T-helper 1 cell (primary cell): ENCODE data around the gene CYP4F3.
A peak's percentile ranks its signal among the peaks of the same experiment; 100 is the strongest.
"Not testable (repeated sequence)": the region's sequence is repeated elsewhere in the genome, so short reads cannot be mapped to it uniquely, and the experiment has no call there.

Source experiments
- DNase-seq, 5 donors: peaks; one replicate each; pipeline ENCODE4 v3.0.0-alpha.2; 2012 to 2020
- total RNA-seq, 4 donors: gene quantifications; one replicate each; lab custom pipeline; 2026; lab: John Stamatoyannopoulos, UW

CYP4F3 gene, protein sequence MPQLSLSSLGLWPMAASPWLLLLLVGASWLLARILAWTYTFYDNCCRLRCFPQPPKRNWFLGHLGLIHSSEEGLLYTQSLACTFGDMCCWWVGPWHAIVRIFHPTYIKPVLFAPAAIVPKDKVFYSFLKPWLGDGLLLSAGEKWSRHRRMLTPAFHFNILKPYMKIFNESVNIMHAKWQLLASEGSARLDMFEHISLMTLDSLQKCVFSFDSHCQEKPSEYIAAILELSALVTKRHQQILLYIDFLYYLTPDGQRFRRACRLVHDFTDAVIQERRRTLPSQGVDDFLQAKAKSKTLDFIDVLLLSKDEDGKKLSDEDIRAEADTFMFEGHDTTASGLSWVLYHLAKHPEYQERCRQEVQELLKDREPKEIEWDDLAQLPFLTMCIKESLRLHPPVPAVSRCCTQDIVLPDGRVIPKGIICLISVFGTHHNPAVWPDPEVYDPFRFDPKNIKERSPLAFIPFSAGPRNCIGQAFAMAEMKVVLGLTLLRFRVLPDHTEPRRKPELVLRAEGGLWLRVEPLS
- 0 reads per million in 4 donors for total RNA-seq

DNA sequence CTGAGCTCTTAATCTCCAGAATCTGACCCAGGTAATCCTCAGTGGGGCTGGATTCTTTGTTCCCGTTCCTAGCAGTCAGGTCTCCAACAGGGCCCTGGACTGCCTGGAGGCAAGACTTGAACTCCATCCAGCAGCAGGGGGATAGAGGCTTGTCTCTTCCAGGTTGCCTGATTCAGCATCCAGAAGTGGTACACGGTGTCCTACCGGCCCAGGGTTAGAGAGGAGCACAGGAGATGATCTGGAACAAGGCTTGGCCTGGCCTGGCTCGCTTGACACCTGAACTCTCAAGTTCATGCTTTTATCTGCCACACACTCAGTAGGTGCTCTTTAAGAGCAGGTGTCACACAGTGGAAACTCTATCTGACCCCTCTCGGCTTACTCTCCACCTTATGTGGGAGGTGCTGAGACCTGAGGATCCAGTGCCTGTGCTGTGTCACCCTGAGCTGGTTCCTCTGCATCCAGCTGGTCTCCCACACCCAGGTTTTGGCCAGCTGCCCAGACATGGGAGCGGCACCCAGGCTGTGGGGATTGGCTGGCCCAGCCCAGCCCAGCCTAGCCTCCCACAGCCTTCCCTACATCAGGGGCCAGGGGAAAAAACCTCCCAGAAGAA is at the start of gene CYP4F3:
CYP4F3 (plus strand) TSS at position 604 of the 610 bp plus-strand sequence. CDS start 519 bp downstream, outside the sequence.
- no peak for DNase-seq

DNA sequence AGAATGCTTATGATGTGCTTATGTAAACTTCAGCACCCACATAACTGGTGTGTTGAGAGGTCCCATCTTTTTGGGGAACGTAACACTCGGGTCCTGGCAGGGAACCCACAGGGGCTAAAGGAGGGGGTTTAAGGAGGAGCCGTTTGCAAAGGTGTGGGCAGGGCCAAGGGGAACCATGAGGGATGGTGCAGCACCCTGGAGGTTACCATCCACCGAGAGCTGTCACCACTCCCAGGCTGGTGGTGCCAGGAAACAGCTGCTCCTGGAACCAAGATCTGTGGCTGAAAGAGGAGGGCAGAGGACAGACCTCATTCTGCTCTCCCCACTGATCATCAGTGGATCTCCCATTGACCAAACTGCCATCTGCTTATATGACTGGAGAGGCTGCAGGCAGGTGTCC is 48.9 kb upstream of the CYP4F3 start:
- DNase-seq, result no peak

DNA sequence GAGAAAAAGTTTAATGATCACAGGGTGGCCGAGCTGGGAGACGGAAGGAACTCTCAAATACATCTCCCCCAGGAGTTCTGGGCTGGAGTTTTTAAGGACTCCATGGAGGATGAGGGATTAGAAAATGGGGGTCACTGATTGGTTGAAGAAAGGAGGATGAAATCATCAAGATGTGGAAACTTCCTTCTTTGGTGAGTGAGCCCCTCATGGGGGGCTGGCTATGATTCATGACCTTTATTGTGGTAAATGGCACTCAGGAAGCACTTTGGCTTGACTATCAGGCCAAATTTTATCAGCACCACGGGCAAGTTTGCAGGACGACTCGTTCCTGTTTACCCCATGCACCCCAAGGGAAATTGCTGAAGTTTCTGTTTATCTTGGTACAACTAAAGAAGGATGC is 48.2 kb upstream of the CYP4F3 start:
- not testable (repeated sequence) for DNase-seq

DNA sequence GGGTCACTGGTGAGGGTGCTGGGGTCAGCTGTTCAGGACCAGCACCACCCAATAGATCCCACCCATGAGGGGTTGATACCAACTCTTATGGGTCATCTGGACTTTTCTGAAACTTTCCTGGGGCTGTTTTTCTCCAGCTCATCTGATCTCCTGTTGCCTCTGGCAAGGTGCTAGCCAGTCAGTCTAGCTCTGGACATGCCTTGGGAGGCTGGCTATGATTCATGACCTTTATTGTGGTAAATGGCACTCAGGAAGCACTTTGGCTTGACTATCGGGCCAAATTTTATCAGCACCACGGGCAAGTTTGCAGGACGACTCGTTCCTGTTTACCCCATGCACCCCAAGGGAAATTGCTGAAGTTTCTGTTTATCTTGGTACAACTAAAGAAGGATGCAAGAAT is 46.9 kb upstream of the CYP4F3 start:
- DNase-seq, result not testable (repeated sequence)

DNA sequence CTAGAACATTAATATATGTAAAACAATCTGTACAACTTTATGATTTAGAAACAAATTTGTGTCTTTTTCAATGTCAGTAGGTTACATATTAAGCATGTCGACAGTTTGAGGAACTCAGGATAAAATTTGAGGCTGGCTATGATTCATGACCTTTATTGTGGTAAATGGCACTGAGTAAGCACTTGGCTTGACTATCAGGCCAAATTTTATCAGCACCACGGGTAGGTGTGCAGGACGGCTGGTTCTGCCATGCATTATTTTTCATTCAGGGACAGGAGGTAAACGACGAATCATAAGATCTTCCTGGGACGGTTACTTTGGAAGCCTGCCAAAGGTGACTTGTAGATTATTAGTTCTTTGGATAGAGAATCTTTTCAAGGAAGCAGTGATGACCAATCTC is 45.6 kb upstream of the CYP4F3 start:
- DNase-seq, result no peak

DNA sequence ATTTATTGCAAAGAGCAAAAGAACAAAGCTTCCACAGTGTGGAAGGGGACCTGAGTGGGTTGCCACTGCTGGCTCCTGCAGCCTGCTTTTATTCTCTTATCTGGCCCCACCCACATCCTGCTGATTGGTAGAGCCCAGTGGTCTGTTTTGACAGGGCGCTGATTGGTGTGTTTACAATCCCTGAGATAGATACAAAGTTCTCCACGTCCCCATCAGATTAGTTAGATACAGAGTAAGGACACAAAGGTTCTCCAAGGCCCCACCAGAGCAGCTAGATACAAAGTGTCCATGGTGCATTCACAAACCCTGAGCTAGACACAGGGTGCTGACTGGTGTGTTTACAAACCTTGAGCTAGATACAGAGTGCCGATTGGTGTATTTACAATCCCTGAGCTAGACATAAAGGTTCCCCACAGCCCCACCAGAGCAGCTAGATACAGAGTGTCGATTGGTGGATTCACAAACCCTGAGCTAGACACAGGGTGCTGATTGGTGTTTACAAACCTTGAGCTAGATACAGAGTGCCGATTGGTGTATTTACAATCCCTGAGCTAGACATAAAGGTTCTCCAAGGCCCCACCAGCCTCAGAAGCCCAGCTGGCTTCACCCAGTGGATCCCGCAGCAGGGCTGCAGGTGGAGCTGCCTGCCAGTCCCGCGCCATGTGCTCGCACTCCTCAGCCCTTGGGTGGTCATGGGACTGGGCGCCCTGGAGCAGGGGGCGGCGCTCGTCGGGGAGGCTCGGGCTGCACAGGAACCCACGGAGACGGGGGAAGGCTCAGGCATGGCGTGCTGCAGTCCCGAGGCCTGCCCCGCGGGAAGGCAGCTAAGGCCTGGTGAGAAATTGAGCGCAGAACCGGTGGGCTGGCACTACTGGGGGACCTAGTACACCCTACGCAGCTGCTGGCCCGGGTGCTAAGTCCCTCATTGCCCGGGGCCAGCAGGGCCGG is 32.4 kb upstream of the CYP4F3 start:
- DNase-seq, result not testable (repeated sequence)

DNA sequence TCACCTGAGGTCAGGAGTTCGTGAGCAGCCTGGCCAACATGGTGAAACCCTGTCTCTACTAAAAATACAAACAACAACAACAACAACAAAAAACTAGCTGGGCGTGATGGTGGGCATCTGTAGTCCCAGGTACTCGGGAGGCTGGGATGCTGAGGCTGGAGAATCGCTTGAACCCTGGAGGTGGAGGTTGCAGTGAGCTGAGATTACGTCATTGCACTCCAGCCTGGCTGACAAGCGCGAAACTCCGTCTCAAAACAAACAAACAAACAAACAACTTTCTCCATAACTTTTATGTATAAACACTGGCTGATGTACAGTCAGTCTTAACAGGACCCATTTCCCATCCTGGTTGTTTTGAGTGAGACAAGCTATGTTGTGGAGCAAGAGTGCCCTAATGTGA is 31.4 kb upstream of the CYP4F3 start:
- no peak for DNase-seq

DNA sequence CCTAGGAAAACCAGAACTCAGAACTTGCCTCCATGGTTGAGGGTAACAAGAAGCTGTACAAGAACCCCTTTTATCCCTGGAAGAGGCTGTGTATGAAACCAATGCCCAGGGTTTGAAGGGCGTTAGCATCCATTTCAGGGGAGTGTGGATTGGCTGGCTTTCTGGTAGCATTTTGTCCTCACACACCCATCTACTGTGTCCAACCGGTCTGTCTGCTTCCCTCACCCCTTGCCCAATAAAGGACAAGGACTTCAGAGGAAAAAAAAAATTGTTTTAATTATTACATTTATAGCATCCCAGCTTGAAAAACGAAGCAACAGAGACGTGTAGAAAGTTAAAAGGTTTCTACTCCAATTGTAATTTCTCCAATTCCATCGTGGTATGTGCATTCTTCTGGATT is 28.4 kb upstream of the CYP4F3 start:
- DNase-seq, result no peak

DNA sequence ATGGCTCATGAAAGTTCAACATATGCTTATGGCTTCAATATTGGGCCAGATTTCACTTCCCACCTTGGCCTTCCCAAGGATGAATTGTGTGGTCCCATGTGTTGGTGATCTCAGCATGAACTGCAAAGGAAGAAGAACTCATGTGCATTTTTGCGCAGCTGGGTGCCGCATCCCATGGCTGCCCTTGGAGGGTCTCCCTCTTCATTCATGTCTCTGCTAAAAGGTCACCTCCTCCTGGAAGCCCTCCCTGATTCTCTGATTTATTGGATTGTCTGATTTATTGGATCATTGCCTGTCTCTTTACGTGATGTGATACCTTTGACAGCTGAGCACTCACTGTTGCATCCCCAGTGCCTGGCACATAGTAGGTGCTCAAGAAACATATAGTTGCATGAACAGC is 27.4 kb upstream of the CYP4F3 start:
- no peak for DNase-seq

DNA sequence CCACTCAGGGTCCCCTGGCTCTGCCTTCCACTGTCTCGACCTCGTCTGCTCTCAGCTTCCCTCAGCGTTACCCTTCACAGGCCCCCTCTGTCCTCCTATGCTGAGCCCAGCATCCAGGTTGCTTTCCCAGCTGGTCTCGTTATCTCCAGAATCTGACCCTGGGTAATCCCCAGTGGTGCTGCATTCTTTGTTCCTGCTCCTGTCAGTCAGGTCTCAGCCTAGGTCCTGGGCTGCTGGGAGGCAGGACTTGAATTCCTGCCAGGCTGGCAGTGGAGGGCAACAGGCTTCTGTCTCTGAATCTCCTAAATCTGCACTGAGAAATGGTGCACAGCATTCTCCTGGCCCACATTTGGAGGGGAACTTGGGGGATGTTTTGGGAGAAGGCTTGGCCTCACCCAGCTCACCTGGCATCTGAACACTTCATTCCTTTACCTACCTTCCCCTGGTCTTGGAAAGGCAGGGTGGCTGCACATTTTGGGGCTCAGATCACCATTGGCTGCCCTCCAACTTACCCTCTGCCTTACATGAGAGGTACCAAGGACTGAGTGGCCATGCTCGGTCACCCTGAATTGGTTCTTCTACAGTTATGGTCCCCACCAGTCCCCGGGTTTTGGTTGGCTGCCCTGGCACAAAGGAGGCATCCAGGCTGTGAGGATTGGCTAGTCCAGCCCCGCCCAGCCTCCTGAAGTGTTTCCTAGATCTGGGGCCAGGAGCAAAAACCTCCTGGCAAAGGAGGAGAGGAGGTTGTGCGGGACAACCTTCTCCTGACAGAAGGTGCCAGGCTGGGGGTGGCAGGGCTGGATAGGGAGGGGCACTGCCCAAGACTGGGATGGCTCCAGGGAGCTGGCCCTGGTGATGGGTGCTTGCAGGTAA is 26.0 kb upstream of the CYP4F3 start, which contains the start of gene CYP4F8:
CYP4F8 (plus strand) TSS at position 712 of the 873 bp plus-strand sequence. CDS start 399 bp downstream, outside the sequence.
- DNase-seq, result no peak

DNA sequence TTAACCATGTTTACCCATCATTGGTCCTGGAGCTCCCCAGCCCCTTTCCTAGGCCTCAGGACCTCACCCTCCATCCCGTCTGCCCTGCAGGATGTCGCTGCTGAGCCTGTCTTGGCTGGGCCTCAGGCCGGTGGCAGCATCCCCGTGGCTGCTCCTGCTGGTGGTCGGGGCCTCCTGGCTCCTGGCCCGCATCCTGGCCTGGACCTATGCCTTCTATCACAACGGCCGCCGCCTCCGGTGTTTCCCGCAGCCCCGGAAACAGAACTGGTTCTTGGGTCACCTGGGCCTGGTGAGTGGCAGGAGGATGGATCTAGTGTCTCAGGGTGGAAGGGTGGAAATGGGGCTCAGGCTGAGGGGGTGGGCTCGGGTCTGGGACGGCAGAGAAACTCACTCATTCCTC is 25.2 kb upstream of the CYP4F3 start:
- no peak for DNase-seq

DNA sequence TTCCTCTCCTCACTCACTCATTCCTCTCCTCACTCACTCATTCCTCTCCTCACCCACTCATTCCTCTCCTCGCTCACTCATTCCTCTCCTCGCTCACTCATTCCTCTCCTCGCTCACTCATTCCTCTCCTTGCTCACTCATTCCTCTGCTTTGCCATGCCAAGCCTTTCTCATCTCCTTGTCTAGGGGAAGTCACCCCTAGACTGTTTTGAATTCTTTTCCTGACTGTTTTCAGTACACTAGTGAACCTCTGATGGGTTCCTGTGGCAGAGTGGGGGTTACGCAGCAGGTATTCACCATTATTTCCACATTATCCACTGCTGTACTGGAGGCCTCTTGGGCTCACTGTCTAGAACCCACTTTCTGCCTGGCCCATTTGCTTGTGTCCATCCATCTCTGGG is 24.5 kb upstream of the CYP4F3 start:
- no peak for DNase-seq

DNA sequence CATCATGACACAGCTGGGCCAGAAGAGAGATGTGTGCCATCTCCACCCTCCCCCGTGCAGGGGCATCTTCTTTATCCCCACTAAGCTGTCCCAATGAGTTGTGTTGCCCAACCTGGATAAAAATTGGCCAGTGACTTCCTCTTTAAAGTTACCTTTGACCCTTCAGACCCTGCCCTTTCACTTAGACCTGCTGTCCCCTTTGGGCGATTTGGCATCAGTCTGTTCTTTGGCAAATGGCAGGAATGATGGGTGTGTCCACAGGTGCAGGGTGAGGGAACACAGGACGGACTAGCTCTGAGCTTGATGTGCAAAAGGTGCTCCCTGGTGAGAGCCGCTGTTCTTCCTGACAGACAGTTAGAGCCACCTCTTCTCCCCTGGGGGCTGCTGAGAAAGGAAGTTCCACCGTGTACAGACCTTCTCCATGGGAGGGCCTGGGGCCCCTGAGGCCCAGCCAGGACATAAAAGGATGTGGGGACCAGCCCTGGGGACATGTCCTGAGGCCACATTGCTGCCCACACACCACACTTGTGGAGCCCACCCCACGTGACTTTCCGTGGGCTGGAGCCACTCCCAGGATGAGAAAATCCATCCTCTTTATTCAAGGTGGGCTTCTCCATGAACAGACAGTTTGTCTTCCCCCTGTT is 23.9 kb upstream of the CYP4F3 start:
- no peak for DNase-seq

DNA sequence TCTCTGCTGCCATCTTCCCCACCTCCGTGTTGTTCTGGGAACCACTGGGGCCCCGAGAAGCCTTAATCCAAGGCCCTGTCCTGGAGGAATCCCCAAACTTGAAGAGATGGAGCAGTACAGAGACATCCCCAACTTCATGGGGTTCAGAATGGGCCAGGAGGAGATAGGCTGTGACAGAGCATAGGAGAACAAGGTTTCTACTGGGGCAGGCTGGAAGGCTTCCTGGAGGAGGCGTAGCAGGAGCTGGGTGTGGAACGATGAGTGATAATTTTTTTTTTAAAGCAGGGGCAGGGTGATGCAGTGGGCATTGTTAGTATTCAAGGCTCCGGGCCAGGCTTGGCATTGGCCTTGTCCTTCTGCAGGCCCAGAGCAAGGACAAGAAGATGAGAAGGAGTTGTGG is 22.4 kb upstream of the CYP4F3 start:
- DNase-seq, result no peak

DNA sequence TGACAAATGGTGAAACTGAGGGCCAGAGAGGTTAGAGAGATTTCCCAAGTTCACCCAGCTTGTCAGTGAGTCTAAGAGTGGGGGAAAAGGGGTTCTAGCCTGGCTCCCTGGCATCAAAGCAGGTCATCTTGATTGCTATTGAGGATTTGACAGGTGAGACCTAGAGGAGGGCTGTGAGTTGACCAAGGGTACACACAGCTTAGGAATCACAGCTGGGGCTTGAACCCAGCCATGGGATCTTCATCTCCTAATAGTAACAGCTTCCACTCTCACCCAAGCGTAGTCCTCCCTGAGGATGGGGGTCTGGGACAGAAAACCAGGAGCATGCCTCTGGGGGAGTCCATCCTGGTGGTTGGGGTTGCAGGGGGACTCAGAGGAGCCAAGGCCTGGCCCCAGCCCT is 18.9 kb upstream of the CYP4F3 start:
- DNase-seq, result no peak

DNA sequence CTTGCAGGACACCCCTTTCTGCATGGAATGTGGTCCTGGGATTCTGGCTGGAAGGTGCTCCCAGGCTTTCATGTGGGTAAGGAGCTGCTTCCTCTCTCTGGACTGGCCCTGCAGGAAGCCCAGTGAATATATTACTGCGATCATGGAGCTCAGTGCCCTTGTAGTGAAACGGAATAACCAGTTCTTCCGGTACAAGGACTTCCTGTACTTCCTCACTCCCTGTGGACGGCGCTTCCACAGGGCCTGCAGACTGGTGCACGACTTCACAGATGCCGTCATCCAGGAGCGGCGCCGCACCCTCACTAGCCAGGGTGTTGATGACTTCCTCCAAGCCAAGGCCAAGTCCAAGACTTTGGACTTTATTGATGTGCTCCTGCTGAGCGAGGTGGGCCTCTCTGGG is 17.7 kb upstream of the CYP4F3 start:
- DNase-seq, result no peak

DNA sequence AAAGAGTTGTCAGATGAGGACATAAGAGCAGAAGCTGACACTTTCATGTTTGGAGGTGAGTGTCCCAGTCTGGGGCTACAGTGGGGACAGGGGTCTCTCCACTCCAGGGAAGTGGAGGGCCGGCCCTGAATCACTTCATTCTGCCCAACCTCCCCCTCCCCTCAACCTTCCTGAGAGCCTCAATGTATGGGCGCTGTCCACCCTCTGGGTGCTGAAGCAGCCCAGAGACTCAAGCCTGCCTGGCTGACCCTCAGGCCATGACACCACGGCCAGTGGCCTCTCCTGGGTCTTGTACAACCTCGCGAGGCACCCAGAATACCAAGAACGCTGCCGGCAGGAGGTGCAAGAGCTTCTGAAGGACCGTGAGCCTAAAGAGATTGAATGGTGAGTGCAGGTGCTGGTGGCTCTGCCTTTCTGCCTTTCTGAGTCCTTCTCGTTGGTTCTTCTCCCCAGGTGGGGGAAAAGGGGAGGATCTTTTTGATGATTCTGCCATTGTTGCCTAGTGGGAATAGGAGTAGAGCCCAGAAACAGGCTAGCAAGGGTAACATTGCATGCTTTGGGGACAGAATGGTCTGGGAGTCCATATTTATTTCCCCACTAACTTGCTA is 16.9 kb upstream of the CYP4F3 start:
- DNase-seq, result no peak

DNA sequence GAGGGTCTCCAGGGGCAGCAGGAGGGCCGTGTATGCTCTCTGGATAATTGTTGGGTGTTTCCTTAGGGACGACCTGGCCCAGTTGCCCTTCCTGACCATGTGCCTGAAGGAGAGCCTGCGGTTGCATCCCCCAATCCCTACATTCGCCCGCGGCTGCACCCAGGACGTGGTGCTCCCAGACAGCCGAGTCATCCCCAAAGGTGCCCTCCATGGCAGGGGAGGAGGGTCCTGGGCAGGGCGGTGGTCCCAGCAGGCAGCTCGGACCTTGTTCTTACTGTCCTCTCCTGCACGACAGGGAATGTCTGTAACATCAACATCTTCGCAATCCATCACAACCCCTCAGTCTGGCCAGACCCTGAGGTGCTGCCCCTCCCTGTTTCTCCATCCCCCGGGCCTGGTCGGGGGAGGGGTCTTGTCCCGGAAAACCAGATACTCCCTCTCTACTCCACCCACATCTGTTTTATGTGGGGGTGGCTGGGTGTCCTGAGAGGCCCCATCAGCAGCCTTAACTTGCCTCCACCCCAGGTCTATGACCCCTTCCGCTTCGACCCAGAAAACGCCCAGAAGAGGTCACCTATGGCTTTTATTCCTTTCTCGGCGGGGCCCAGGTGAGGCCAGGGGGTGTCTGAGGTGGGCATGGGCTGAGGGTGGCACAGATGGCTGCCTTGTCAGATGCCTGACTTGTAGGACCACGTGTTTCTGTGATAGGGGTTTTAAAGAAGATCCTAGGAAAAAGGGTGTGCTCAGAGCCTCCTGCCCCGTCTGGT is 12.3 kb upstream of the CYP4F3 start:
- DNase-seq, result no peak

DNA sequence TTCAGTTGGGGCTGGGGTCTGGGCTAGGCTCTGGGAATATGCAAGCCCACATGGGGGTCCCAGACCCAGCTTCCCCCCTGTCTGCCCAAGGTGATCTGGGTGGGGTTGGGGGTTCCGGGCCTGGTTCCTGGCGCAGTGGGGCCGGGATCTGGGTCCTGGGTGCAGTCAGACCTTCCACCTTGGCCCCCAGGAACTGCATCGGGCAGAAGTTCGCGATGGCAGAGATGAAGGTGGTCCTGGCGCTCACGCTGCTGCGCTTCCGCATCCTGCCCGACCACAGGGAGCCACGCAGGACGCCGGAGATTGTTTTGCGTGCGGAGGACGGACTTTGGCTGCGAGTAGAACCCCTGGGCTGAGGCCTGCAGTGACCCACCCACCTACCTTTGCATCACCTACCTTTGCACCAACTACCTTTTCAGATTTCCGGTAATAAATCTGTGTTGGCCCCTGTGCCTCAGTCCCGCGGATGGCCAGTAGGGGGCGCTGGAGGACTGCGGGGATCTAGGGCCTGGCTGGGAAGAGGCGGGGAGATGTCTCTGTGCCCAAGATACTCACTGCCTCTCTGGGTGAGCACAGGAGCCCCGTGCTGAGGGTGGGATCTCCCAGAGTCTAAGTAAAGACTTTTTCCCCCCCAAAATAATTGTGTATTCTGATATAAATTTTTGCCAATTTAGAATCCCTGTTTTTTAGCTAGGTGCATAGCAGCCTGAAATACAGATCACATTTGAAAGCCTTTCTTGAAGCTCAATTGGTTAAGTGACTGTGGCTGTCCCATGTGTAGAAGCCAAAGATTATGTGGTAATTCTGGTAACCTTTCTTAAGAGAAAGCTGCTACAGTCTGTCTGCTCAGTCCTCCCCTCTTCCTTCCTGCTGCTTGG is 11.5 kb upstream of the CYP4F3 start:
- peak; percentile 65 to 89 (median 77) for DNase-seq
